Adipocyte (in vitro differentiated cells): ENCODE data around the gene SMARCAD1.
"Not testable (repeated sequence)": the region's sequence is repeated elsewhere in the genome, so short reads cannot be mapped to it uniquely, and the experiment has no call there.

Source experiments
- DNase-seq: peaks from one replicate; pipeline ENCODE4 v3.0.0-alpha.2; 2015; ENCODE audit warnings: low read depth
- H3K27me3 ChIP-seq: replicated peaks from 2 replicates; pipeline ENCODE4 v1.7.0; 2013; ENCODE audit warnings: mild to moderate bottlenecking, low read length, moderate library complexity; ENCODE audit not compliant: control insufficient read depth, insufficient read depth
- H3K36me3 ChIP-seq: 2 replicates; pipeline ENCODE4 v1.7.0; 2013; ENCODE audit warnings: low read length, mild to moderate bottlenecking, moderate library complexity; ENCODE audit not compliant: control insufficient read depth, insufficient read depth, severe bottlenecking
- H3K4me1 ChIP-seq: 2 replicates; pipeline ENCODE4 v1.7.0; 2013; ENCODE audit warnings: mild to moderate bottlenecking, low read length, moderate library complexity; ENCODE audit not compliant: control insufficient read depth, insufficient read depth
- H3K4me3 ChIP-seq: 2 replicates; pipeline ENCODE4 v1.7.0; 2013; ENCODE audit warnings: mild to moderate bottlenecking, low read length, moderate library complexity
- H3K9ac ChIP-seq: 2 replicates; pipeline ENCODE4 v1.7.0; 2013; ENCODE audit warnings: mild to moderate bottlenecking, low read length, moderate library complexity
- H3K9me3 ChIP-seq: 2 replicates; pipeline ENCODE4 v1.7.0; 2013; ENCODE audit warnings: mild to moderate bottlenecking, low read length, moderate library complexity; ENCODE audit not compliant: control insufficient read depth

SMARCAD1 gene

DNA sequence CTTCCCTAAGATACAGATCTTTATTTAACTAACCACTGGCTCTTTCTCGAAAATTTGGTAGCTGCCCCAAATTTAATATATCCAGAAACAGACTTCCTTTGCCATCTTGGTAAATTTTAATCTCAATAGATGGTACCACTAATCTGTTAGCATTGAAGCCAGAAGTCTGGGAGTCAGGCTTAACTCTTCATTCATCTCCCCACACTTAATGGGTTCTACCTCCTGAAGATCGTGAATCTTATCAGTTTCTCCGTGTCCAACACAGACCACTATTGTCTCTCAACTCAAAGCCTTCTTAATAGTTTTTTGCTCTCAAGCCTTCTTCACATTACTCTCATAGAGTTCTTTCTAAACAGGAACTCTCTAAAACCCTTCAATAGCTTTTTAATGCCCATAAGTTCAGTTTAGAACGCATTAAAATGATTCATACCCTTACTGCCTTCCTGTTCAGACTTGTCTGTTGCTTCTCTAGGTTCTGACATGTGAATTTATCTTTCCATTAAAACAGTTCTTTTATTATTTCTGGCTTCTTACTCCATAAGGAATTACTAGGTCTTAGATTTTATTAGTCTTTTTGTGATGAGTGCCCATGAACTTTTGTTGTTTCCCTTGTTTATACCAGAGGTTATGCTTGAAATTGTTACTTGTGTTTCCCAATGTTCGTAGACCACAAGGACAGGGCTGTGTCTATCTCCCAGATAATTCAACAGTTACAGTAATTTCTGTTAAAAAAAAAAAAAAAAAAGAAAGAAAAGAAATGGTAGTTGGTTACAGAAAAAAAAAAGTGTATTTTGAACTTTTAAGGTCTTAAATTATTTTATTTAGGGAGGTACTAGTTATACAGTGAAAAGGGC, 54.7 kb downstream of the SMARCAD1 start:
- Histone ChIP-seq H3K27me3 (no peaks in the 10 kb centered on the region), H3K36me3 (peaks cover 35% of the 10 kb centered on the region), H3K4me1 (peaks cover 3% of the 10 kb centered on the region), H3K4me3 (no peak overlapping the region), H3K9ac (no peak overlapping the region), H3K9me3 (no peaks in the 10 kb centered on the region)
- DNase-seq, result no peak

- H3K27me3 ChIP-seq, result no peaks in the 10 kb centered on the region
- no peak for DNase-seq
- peaks cover 55% of the 10 kb centered on the region for H3K36me3 ChIP-seq
- no peaks in the 10 kb centered on the region for H3K9me3 ChIP-seq
- H3K4me3 ChIP-seq, result no peak overlapping the region
- H3K4me1 ChIP-seq, result peaks cover 3% of the 10 kb centered on the region
- H3K9ac ChIP-seq, result no peak overlapping the region
Observed at GRCh38 chr4:94267037-94267436, 59.4 kb downstream of the SMARCAD1 start.

- Histone ChIP-seq H3K4me1 (peaks cover 11% of the 10 kb centered on the region), H3K4me3 (no peak overlapping the region), H3K36me3 (peaks cover 66% of the 10 kb centered on the region), H3K27me3 (no peaks in the 10 kb centered on the region), H3K9me3 (no peaks in the 10 kb centered on the region), H3K9ac (no peak overlapping the region)
- DNase-seq, result no peak
Observed at GRCh38 chr4:94271248-94271647, 63.6 kb downstream of the SMARCAD1 start.

- H3K9ac ChIP-seq, result no peak overlapping the region
- no peaks in the 10 kb centered on the region for H3K27me3 ChIP-seq
- no peak overlapping the region for H3K4me3 ChIP-seq
- H3K4me1 ChIP-seq, result peaks cover 7% of the 10 kb centered on the region
- no peaks in the 10 kb centered on the region for H3K9me3 ChIP-seq
- DNase-seq, result peak; percentile 31
- peaks cover 82% of the 10 kb centered on the region for H3K36me3 ChIP-seq
Observed at GRCh38 chr4:94274912-94275311, 67.2 kb downstream of the SMARCAD1 start.

GRCh38 chr4:94276204-94276603, 68.5 kb downstream of the SMARCAD1 start:
- no peak overlapping the region for H3K4me3 ChIP-seq
- H3K36me3 ChIP-seq, result peaks cover 84% of the 10 kb centered on the region
- no peak overlapping the region for H3K9ac ChIP-seq
- H3K4me1 ChIP-seq, result peaks cover 7% of the 10 kb centered on the region
- DNase-seq, result no peak
- no peaks in the 10 kb centered on the region for H3K27me3 ChIP-seq
- no peaks in the 10 kb centered on the region for H3K9me3 ChIP-seq

DNA sequence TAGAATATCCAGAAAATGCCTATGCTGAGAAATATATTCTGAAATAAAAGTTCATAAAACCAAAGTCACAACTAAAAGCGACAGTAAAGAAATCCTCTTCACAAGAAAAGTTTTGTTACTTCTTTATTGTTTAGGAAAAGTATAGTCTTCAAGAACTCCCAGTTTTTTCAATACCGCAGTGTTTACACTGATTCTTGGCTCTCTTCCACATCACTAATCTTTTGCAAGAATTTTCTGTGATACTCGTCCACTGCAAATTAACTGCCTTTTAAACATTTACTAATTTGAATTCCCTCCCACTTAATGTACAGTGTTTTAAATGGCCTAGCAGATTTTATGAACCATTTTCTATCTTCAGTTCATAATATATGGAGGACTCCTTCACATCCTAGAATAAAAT, 69.9 kb downstream of the SMARCAD1 start:
- no peaks in the 10 kb centered on the region for H3K27me3 ChIP-seq
- H3K4me1 ChIP-seq, result peaks cover 7% of the 10 kb centered on the region
- no peak overlapping the region for H3K9ac ChIP-seq
- no peaks in the 10 kb centered on the region for H3K9me3 ChIP-seq
- peaks cover 82% of the 10 kb centered on the region for H3K36me3 ChIP-seq
- H3K4me3 ChIP-seq, result no peak overlapping the region
- no peak for DNase-seq

- Histone ChIP-seq H3K27me3 (no peaks in the 10 kb centered on the region), H3K4me1 (peaks cover 7% of the 10 kb centered on the region), H3K36me3 (peaks cover 82% of the 10 kb centered on the region), H3K4me3 (no peak overlapping the region), H3K9ac (no peak overlapping the region), H3K9me3 (no peaks in the 10 kb centered on the region)
- no peak for DNase-seq
Observed at GRCh38 chr4:94278781-94279180, 71.1 kb downstream of the SMARCAD1 start.

- Histone ChIP-seq H3K4me3 (no peak overlapping the region), H3K36me3 (peaks cover 86% of the 10 kb centered on the region), H3K9me3 (no peaks in the 10 kb centered on the region), H3K9ac (no peak overlapping the region), H3K4me1 (peaks cover 4% of the 10 kb centered on the region), H3K27me3 (no peaks in the 10 kb centered on the region)
- no peak for DNase-seq
Observed at GRCh38 chr4:94284889-94285288, 77.2 kb downstream of the SMARCAD1 start.

DNA sequence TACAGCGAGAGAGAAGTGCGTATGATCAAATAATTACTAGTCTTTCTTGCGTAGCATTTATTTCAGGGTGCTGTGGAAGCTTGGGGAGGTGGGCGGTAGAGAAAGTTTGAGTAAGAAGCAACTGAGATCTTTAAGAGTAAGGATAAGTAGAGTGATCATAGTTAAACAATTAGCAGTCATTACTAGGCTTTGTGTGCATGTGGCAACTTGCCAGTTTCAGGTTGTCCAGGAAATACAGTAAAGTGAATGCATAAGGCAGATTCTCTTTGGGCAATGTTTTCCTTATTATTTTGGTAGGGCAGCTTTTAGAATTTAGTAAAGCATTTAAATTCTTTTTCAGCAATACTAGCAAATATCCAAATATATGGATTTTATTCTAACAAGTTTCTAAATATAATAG, 78.0 kb downstream of the SMARCAD1 start:
- Histone ChIP-seq H3K9ac (no peak overlapping the region), H3K9me3 (no peaks in the 10 kb centered on the region), H3K36me3 (peaks cover 82% of the 10 kb centered on the region), H3K4me1 (peaks cover 7% of the 10 kb centered on the region), H3K4me3 (no peak overlapping the region), H3K27me3 (no peaks in the 10 kb centered on the region)
- DNase-seq, result no peak

GRCh38 chr4:94290245-94290644, 82.6 kb downstream of the SMARCAD1 start:
- H3K27me3 ChIP-seq, result no peaks in the 10 kb centered on the region
- H3K36me3 ChIP-seq, result peaks cover 58% of the 10 kb centered on the region
- no peak for DNase-seq
- H3K9ac ChIP-seq, result no peak overlapping the region
- no peaks in the 10 kb centered on the region for H3K9me3 ChIP-seq
- H3K4me3 ChIP-seq, result no peak overlapping the region
- H3K4me1 ChIP-seq, result peaks cover 7% of the 10 kb centered on the region

DNA sequence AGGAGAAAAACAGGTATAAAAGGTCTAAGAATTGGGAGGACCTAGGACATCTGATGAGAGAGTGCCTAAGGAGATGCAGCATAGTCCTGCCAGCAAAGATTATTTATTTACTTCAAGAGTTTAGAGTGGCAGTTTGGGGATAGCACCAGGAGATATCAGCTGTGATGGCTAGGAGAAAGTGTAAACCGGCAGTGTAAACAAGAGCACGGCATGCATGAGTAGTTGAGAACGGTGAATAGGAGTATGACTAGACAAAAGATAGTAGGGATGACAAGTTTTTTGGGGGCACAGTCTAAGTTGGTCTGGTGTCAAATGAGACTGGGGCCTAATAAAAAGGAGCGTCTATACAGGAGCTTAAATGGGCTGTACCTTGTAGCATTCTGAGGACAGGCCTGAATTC, 86.3 kb downstream of the SMARCAD1 start:
- H3K9ac ChIP-seq, H3K4me1 ChIP-seq, H3K27me3 ChIP-seq, H3K4me3 ChIP-seq, H3K9me3 ChIP-seq, DNase-seq: not testable (repeated sequence)
- peaks cover 28% of the 10 kb centered on the region for H3K36me3 ChIP-seq

DNA sequence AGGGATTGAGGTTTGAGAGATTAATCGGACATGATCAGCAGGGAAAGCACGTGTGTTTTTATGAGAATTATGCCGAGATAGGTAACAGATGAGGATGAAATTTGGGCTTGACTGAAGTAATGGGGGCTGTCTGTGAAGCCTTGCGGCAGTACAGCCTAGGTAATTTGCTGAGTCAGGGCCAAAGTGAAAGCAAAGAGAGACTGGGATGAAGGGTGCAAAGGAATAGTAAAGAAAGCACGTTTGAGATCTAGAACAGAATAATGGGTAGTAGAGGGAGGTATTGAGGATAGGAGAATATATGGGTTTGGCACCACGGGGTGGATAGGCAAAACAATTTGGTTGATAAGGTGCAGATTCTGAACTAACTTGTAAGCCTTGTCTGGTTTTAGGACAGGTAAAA, 87.8 kb downstream of the SMARCAD1 start:
- not testable (repeated sequence) for H3K4me1 ChIP-seq, H3K9ac ChIP-seq, H3K27me3 ChIP-seq, H3K4me3 ChIP-seq, DNase-seq, H3K9me3 ChIP-seq
- H3K36me3 ChIP-seq, result peaks cover 17% of the 10 kb centered on the region
